GM19397 (cell line): ENCODE measurements around the gene NANOS3.

Experiments
- ATAC-seq: cut with Tn5 transposase; IDR thresholded peaks from one replicate; pipeline ENCODE4 v1.9.1; 2021; ENCODE audit warnings: mild to moderate bottlenecking, moderate library complexity; ENCODE audit not compliant: unreplicated experiment

NANOS3 gene

GRCh38 chr19:13884726-13885591 is 8.0 kb downstream of the NANOS3 start:
- no peak for ATAC-seq

- ATAC-seq: no peak
These were observed 9.0 kb downstream of the NANOS3 start for GRCh38 chr19:13885826-13886365.

GRCh38 chr19:13887018-13887436 is 10.1 kb downstream of the NANOS3 start:
- ATAC-seq: no peak

GRCh38 chr19:13887517-13887916 is 10.6 kb downstream of the NANOS3 start:
- ATAC-seq: no peak

- no peak for ATAC-seq
These were observed 11.3 kb downstream of the NANOS3 start for GRCh38 chr19:13888281-13888680.

- ATAC-seq: no peak
These were observed 13.2 kb downstream of the NANOS3 start for GRCh38 chr19:13890136-13890535.

- ATAC-seq: no peak
These were observed 15.9 kb downstream of the NANOS3 start for GRCh38 chr19:13892870-13893269.

- ATAC-seq: no peak
These were observed 17.6 kb downstream of the NANOS3 start for GRCh38 chr19:13894552-13894951.

GRCh38 chr19:13896227-13896626 is 19.3 kb downstream of the NANOS3 start:
- ATAC-seq: no peak

GRCh38 chr19:13899393-13899792 is 22.5 kb downstream of the NANOS3 start:
- no peak for ATAC-seq

- ATAC-seq: no peak
These were observed 23.1 kb downstream of the NANOS3 start for GRCh38 chr19:13899912-13900584.

GRCh38 chr19:13902993-13903555 is 26.1 kb downstream of the NANOS3 start:
- no peak for ATAC-seq

- peak; percentile 98 for ATAC-seq
These were observed 28.9 kb downstream of the NANOS3 start, which contains the start of the genes BRME1 and CC2D1A for GRCh38 chr19:13905634-13906520. Gene BRME1, minus strand, starts transcription at chr19:13906117. Its CDS starts 1,225 bp downstream, at chr19:13904892. Gene CC2D1A, plus strand, starts transcription at chr19:13906201. Its CDS starts 241 bp downstream, at chr19:13906442.

GRCh38 chr19:13906521-13906904 is 29.6 kb downstream of the NANOS3 start:
- peak; percentile 19 for ATAC-seq

- no peak for ATAC-seq
These were observed 30.0 kb downstream of the NANOS3 start for GRCh38 chr19:13906910-13907309.

- no peak for ATAC-seq
These were observed 31.7 kb downstream of the NANOS3 start for GRCh38 chr19:13908674-13909073.

- no peak for ATAC-seq
These were observed 32.5 kb downstream of the NANOS3 start for GRCh38 chr19:13909430-13909829.

- no peak for ATAC-seq
These were observed 36.4 kb downstream of the NANOS3 start for GRCh38 chr19:13913352-13913751.

- no peak for ATAC-seq
These were observed 37.8 kb downstream of the NANOS3 start for GRCh38 chr19:13914777-13915176.

GRCh38 chr19:13917888-13918406 is 41.0 kb downstream of the NANOS3 start:
- ATAC-seq: no peak
